ENCODE data around the gene STX5.
"Not testable (repeated sequence)": the region's sequence is repeated elsewhere in the genome, so short reads cannot be mapped to it uniquely, and the experiment has no call there.

STX5 gene

DNA sequence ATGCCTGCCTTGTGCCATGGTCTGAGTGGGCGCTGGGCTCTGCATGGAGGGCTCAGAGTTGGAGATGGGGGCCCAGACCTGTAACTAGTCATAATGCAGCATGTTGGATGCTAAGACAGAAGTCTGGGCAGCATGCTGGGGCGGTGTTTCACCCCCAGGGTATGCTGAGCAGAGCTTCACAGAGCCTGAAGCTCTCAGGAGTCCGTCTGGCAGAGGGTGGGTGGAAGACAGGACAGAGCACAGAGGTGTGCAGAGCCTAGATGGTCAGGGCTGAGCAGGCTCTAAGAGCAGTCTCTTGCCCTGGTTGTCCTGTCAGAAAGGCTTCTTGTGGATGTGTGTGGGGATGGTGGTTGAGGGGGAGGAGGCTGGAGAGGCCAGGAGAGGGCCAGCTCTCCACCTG is 53.4 kb downstream of the STX5 start:
- DNase-seq: no peak

DNA sequence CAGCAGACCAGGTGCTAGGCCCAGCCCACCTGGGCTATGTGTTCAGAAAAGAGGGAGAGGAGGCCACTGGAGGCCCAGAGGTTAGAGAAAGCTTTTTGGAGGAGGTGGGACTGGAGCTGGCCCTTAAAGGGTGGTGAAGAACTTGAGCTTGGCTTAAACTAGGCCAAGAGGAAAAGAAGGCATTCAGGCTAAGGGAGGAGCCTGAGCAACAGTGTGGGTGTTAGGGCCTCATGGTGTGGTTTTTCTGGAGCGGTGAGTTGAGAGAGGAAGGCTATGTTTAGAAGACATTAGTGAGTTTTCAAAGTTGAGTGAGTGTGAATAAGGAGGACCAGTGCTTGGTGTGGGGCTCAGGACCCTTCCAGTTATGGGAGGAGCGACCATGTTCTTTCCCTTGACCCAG is 54.5 kb downstream of the STX5 start:
- no peak for DNase-seq

DNA sequence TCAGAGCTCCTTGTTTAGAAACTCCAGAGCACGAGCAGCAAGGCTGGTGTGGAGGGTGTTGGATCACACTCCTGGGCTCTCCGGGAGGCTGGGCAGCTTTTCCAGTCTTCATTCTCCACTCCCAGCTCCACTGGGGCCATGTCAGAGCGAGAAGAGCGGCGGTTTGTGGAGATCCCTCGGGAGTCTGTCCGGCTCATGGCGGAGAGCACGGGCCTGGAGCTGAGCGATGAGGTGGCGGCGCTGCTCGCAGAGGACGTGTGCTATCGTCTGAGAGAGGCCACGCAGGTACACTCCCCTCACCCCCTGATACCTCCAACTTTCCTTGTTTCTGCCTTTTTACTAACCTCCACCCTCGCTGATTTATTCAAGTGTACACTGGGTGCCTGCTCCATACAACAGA is 56.2 kb downstream of the STX5 start:
- no peak for DNase-seq

DNA sequence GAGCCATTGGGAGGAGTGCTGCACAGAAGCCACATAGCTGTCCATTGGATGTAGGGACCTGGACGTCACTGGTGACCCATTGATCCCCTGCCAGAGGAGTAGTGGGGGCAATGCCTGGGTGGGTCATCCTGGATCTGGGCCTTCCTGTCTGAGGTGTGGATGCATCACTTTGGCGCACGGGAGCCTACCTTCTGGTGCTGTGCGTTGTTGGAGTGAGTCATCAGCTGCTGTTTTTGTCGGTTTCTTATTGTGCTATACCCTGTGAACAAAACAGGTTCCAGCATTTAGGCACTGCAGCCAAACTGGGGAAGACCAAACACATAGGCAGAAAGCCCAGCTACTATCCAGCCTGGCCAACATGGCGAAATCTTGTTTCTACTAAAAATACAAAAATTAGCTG is 57.4 kb downstream of the STX5 start:
- no peak for DNase-seq

DNA sequence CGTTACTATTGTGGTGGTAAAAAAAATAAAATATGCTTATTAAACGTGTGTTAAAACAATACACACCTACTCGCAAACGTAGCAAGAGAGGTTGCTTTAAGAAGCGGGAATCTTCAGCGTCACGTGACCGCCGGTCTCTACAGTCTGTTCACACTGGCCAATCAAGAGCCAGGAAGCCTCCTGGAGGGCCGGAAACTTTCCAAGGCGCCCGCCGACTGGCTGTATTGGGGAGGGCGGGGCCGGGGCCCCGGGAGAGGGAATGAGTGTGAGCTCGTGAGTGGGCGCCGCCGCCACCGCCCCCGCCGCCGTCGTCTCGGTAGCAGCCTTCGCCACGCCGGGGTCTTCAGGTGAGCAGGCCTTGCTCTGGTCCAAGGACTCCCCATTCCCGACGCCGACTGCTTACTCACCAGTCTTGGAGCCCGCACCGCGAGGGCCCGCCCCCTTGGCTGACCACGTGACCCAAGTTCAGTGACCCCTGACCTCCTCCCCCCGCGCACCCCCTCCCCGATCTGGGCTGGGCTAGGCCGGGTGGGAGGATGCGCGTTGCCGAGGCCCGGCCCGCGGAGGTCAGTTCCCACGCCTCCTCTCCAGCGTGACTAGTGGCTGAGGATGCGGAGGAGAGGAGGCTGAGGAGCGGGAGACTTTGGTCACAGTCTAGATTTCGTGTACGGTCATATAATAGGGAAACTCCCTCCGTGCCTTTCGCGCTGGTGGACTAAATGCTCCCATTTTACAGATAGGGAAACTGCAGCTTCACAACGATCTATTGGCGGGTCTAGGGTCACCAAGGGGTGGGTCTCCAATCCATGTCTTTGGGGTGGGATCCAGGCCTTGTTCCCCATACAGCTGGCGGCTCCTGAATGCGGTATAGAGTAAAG is 60.5 kb downstream of the STX5 start, which contains the start of gene TAF6L:
TAF6L (plus strand) TSS at position 253 of the 878 bp plus-strand sequence. CDS start 4,388 bp downstream, outside the sequence.
- DNase-seq: peak; percentile 88

DNA sequence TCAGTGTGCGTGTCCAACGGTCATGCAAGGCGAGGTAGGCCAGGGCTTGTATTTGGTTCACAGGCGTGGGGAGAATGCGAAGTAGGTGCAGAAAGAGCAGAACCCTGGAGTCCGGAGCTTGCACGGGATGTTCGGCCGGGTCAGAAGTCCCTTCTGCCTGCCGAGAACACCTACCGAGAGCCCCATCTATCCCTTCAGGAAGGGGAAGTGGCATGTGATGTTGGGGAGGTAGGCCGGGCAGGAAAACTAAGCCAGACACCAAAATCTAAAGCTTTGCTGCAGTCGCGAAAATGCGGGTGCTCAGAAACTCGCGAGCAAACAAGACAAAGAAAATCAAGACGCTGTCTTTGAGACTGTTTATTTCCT is 61.1 kb downstream of the STX5 start:
- DNase-seq: no peak

DNA sequence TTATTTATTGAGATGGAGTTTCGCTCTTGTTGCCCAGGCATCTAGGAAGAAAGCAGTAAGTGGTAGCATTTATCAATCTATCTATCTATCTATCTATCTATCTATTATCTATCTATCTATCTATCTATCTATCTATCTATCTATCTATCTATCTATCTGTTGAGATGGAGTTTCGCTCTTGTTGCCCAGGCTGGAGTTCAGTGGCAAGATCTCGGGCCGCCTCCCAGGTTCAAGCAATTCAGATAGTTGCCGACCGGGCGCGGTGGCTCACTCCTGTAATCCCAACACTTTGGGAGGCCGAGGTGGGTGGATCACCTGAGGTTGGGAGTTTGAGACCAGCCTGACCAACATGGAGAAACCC is 71.0 kb downstream of the STX5 start:
- not testable (repeated sequence) for DNase-seq

DNA sequence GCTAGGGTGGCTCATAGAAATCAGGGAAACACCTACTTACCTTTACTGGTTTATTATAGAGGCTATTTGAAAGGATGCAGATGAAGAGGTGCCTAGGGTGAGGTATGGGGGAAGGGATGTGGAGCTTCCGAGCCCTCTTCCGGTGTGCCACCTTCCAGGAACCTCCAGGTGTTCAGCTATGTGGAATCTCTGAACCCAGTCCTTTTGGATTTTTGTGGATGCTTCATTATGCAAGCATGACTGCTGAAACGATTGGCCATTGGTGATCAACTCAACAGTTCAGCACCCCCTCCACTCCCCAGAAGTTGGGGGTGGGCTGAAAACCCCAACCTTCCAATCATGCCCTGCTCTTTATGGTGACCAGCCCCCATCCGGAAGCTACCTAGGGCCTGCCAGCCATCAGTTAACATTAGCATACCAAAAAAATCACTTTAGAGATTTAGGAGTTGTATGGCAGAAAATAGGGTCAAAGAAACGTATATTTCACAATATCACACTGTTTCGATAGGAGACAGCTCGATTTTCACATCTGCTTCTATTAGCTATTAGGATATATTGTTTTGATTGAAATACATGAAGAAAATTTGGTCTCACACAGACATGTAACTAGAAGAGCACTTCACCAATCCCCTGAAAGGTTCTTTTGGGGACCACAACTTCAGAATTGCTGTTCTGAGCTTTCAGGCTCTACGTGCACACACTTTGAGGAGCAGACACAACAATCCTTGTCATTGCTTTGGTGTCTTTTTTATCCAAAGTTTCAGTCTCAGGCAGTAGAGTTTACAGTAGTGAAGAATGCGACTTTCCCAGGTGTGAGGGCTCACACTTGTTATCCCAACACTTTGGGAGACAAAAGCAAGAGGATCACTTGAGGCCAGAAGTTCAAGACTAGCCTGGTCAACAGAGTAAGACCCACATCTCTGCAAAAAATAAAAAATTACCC is 73.7 kb downstream of the STX5 start:
- DNase-seq: no peak
